Gastroesophageal sphincter (tissue), 4 donors: ENCODE data around the gene SLC38A3. TPM values are rescaled to one million over a fixed set of nuclear protein-coding genes. Genes with fewer than 3 reads are reported as not detected.

ENCODE experiments used
- ATAC-seq: fragments of 150-250 bp; one replicate; pipeline ENCODE4 v1.9.1; 2016; ENCODE audit warnings: mild to moderate bottlenecking, moderate library complexity
- H3K27ac ChIP-seq, 4 donors: fragments of 200-600 bp; sonication (generic) in 3 of 4; 1 replicate in 3 of 4; 2 replicates in 1 of 4; pipeline ENCODE4 v1.5.1; 2016 to 2019
- H3K27me3 ChIP-seq: fragments of 200-600 bp; sonication (generic); one replicate; pipeline ENCODE4 v1.5.1; 2019
- H3K36me3 ChIP-seq, 2 donors: fragments of 200-600 bp; sonication (generic); one replicate each; pipeline ENCODE4 v1.5.1; 2019; ENCODE audit warnings: control low read depth in 1 of 2
- H3K4me1 ChIP-seq, 3 donors: fragments of 200-600 bp; sonication (generic); 1 replicate in 2 of 3; 2 replicates in 1 of 3; pipeline ENCODE4 v1.5.1; 2016 to 2019; ENCODE audit warnings: control low read depth in 2 of 3
- H3K4me3 ChIP-seq, 2 donors: fragments of 200-600 bp; sonication (generic); one replicate each; pipeline ENCODE4 v1.5.1; 2019; ENCODE audit warnings: mild to moderate bottlenecking in 1 of 2, moderate library complexity in 1 of 2
- H3K9me3 ChIP-seq, 3 donors: fragments of 200-600 bp; sonication (generic); one replicate each; pipeline ENCODE4 v1.5.1; 2017 to 2019; ENCODE audit warnings: control low read depth in 2 of 3
- EP300 ChIP-seq: sonication (generic); formaldehyde crosslinking; IDR thresholded peaks from one replicate; pipeline ENCODE4 v1.6.1; 2017; ENCODE audit warnings: antibody characterized with exemption, mild to moderate bottlenecking
- POLR2A ChIP-seq, 2 donors: fragments of 450-650 bp; IDR thresholded peaks; one replicate each; pipeline ENCODE4 v1.6.1; 2017; ENCODE audit warnings: antibody characterized with exemption in 2 of 2, mild to moderate bottlenecking in 2 of 2, moderate library complexity in 1 of 2
- POLR2AphosphoS5 ChIP-seq: sonication (generic); formaldehyde crosslinking; IDR thresholded peaks from one replicate; pipeline ENCODE4 v1.6.1; 2017; ENCODE audit warnings: antibody characterized with exemption
- WGBS, 2 donors: methylation state at CpG; one replicate each; pipeline ENCODE4 v1.1.5; 2018; ENCODE audit warnings: low coverage in 1 of 2; 5-methylcytosine and 5-hydroxymethylcytosine counted together
- total RNA-seq, 4 donors: library from RNA; depleted of rRNA; stranded (reverse); fragments of >200 nt; gene quantifications; one replicate each; pipeline ENCODE4 v1.1.0, GENCODE V29; 2016
- TF ChIP-seq, protein P1 (sequence below), 4 experiments: fragments of 200-600 bp in 2 of 4; fragments of 450-650 bp in 2 of 4; sonication (generic) in 1 of 4; IDR thresholded peaks; one replicate each; pipeline ENCODE4 v1.5.1; 2017 to 2019; ENCODE audit warnings: antibody characterized with exemption in 4 of 4, mild to moderate bottlenecking in 2 of 4, moderate library complexity in 2 of 4

Gene SLC38A3
- total RNA-seq, 4 donors from 2014 or later = 0.35 TPM; not detected in 2

DNA sequence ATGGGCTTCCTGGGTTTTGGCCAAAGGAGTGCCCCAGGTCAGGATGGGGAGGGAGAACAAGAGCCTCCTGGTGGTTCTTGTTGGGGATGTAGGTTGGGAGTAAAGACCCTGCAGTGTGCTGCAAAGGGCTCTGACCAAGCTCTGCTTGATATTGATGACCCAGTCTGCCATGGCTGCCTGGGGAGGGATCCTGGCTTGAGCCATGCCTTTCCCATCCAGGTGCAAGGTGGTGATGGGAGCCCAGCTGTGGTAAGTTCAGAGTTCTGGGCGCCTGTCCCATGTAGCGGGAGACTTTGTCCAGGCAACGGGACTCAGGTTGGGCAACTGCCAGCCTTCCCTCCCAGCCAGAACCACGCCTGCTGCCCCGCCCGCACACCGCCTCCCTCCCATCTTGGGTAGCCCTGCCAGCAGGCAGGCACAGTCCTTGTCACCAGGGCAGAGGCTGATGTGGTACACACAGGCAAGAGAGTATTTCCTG is 33.5 kb downstream of the SLC38A3 start:
- no peaks in the 10 kb centered on the region for H3K27me3 ChIP-seq
- no peaks in the 10 kb centered on the region for H3K9me3 ChIP-seq
- peaks cover 0 to 74% (median 64%) of the 10 kb centered on the region in 3 donors for H3K4me1 ChIP-seq
- WGBS, 2 donors = no CpG with 5 or more reads among the region's 7 CpGs
- H3K27ac ChIP-seq = peak overlapping the region; percentile 83 to 100 (median 97)
- H3K36me3 ChIP-seq = peaks cover 0 to 6% of the 10 kb centered on the region in 2 donors
- peak overlapping the region; percentile 67 to 94 for H3K4me3 ChIP-seq
- peak; percentile 20 for ATAC-seq
- TF ChIP-seq POLR2A (IDR thresholded peaks at IDR 0.05) (no peak), POLR2AphosphoS5 (peak; percentile 65)

DNA sequence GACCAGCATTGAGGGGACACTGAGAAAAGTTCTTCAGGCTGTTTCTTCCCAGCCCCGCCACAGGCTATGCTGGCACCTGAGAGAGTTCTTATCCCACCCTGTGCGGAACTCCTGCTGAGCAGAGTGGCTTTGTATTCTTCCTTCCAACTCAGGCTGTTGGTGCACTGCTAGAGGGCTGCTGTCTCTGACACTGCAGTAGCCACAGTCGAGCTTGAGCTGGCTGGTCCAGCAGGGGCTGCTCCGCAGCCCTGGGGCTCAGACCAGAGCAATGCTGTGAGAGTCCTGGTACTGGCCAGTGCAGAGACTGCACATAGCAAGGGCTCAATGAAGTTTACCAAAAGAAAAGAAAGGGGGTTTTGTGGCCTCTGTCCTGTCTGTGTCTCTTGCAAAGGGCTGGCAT is 34.6 kb downstream of the SLC38A3 start:
- ATAC-seq = no peak
- peaks cover 0 to 85% (median 71%) of the 10 kb centered on the region in 3 donors for H3K4me1 ChIP-seq
- no peak for TF ChIP-seq POLR2A (IDR thresholded peaks at IDR 0.05)
- no peak for TF ChIP-seq EP300
- TF ChIP-seq POLR2AphosphoS5 = no peak
- TF ChIP-seq, protein P1, sequence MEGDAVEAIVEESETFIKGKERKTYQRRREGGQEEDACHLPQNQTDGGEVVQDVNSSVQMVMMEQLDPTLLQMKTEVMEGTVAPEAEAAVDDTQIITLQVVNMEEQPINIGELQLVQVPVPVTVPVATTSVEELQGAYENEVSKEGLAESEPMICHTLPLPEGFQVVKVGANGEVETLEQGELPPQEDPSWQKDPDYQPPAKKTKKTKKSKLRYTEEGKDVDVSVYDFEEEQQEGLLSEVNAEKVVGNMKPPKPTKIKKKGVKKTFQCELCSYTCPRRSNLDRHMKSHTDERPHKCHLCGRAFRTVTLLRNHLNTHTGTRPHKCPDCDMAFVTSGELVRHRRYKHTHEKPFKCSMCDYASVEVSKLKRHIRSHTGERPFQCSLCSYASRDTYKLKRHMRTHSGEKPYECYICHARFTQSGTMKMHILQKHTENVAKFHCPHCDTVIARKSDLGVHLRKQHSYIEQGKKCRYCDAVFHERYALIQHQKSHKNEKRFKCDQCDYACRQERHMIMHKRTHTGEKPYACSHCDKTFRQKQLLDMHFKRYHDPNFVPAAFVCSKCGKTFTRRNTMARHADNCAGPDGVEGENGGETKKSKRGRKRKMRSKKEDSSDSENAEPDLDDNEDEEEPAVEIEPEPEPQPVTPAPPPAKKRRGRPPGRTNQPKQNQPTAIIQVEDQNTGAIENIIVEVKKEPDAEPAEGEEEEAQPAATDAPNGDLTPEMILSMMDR (IDR thresholded peaks at IDR 0.05) = no peak
- H3K4me3 ChIP-seq = peak overlapping the region in 1 of 2 donors; percentile 94
- WGBS, 2 donors = 75% methylated on average over 2 of the region's 4 CpGs; no CpG with 5 or more reads in 1 of the 2 donors
- H3K36me3 ChIP-seq = peaks cover 0 to 11% of the 10 kb centered on the region in 2 donors
- H3K9me3 ChIP-seq = no peaks in the 10 kb centered on the region
- H3K27me3 ChIP-seq = no peaks in the 10 kb centered on the region
- peak overlapping the region in 3 of 4 donors; percentile 96 to 100 (median 98) for H3K27ac ChIP-seq

DNA sequence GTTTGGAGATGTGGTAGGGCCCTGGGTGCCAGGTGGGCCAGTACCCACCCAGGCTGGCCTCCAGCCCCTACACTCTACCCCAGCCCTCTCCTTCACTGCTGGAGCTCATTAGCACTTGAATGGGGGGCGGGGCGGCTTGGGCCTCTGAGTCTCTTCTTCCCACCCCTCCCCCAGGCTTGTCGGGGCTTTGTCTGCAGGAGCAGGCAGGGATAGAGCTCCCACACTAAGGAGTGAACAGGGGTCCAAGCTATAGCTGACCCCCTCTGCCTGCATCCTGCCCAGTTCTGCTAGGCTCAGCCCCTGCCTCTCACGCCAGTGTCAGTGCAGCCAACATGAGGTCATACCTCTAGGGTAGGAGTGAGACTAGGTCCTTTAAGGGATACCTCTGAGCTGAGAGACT is 36.1 kb downstream of the SLC38A3 start:
- H3K27me3 ChIP-seq = no peaks in the 10 kb centered on the region
- H3K27ac ChIP-seq = peak overlapping the region in 3 of 4 donors; percentile 84 to 100 (median 96)
- no peak for ATAC-seq
- no peak overlapping the region for H3K4me3 ChIP-seq
- no CpG with 5 or more reads among the region's 4 CpGs for WGBS, 2 donors
- no peaks in the 10 kb centered on the region for H3K9me3 ChIP-seq
- peaks cover 0 to 91% (median 78%) of the 10 kb centered on the region in 3 donors for H3K4me1 ChIP-seq
- TF ChIP-seq, protein P1 (IDR thresholded peaks at IDR 0.05) = no peak
- TF ChIP-seq POLR2A (IDR thresholded peaks at IDR 0.05) (no peak), EP300 (no peak), POLR2AphosphoS5 (no peak)
- H3K36me3 ChIP-seq = peaks cover 0 to 11% of the 10 kb centered on the region in 2 donors

DNA sequence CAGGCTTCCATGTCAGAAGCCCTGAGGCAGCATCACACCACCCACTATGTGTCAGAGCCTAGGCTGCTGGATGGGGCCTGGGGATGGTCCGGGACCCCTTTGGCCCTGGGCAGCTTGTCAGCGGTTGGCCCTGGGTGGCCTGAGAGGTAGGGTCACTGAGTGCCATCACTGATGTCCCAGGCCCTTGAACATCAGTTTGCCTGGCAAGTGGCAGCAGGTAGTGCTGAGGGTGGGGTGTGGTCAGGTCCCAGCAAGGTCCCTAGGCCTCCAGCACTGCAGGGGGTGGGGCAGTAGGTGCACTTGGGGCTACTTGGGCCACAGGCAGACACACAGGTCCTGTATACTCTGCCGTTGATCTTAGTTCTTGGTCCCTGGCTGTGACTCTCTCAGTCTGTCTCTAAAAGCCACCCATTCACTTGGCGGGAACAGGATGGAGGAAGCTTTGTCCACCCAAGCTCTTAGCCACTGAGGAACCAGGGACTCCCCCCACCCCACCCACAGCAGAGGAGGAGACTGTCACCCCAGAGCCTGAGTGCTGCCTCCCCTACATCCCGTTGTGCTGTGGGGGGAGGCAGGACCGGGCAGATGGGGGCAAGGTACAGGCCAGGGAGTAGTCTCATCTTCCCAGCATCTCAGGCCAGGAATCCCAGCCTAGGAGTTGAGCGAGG is 36.8 kb downstream of the SLC38A3 start:
- H3K27ac ChIP-seq = peak overlapping the region in 3 of 4 donors; percentile 84 to 100 (median 96)
- H3K9me3 ChIP-seq = no peaks in the 10 kb centered on the region
- TF ChIP-seq POLR2AphosphoS5 (no peak), POLR2A (IDR thresholded peaks at IDR 0.05) (no peak)
- TF ChIP-seq, protein P1 (IDR thresholded peaks at IDR 0.05) = no peak
- no peak for ATAC-seq
- no peak overlapping the region for H3K4me3 ChIP-seq
- WGBS, 2 donors = no CpG with 5 or more reads among the region's 7 CpGs
- no peaks in the 10 kb centered on the region for H3K27me3 ChIP-seq
- H3K4me1 ChIP-seq = peaks cover 3 to 97% (median 85%) of the 10 kb centered on the region in 3 donors
- peaks cover 0 to 11% of the 10 kb centered on the region in 2 donors for H3K36me3 ChIP-seq

DNA sequence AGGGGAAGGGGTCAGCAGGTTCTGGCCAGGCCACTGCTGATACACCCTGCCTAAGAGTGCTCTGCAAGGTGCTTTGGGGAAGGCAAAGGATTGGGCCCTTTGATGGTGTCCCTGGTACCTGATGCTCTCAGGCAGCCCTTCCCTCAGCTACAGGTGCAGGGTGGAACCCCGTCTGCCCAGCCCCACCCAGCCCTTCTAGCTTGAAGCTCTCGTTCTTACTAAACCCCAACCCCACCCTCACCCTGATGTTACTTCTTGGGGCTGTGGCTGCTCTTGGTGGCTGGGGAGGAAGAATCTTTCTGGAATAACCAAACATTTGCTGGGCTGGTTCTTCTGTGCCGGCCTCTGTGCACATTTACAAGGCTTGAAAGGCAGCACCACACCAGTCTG is 37.3 kb downstream of the SLC38A3 start:
- H3K4me3 ChIP-seq = no peak overlapping the region
- H3K27ac ChIP-seq = peak overlapping the region in 3 of 4 donors; percentile 84 to 100 (median 96)
- TF ChIP-seq, protein P1 (IDR thresholded peaks at IDR 0.05) = no peak
- TF ChIP-seq EP300 = no peak
- no peak for ATAC-seq
- H3K27me3 ChIP-seq = no peaks in the 10 kb centered on the region
- peaks cover 3 to 100% (median 90%) of the 10 kb centered on the region in 3 donors for H3K4me1 ChIP-seq
- H3K9me3 ChIP-seq = no peaks in the 10 kb centered on the region
- no CpG with 5 or more reads among the region's 3 CpGs for WGBS, 2 donors
- H3K36me3 ChIP-seq = peaks cover 0 to 16% of the 10 kb centered on the region in 2 donors
